GM19023 (cell line): Measurements from ENCODE around the gene NISCH.

Source experiments
- ATAC-seq: cut with Tn5 transposase; IDR thresholded peaks from one replicate; pipeline ENCODE4 v1.9.1; 2021; ENCODE audit warnings: mild to moderate bottlenecking, moderate library complexity; ENCODE audit not compliant: unreplicated experiment

NISCH gene

GRCh38 chr3:52509753-52510328 is 54.4 kb downstream of the NISCH start:
- ATAC-seq: no peak

GRCh38 chr3:52511509-52511908 is 56.1 kb downstream of the NISCH start:
- no peak for ATAC-seq

- ATAC-seq: no peak
Observed at GRCh38 chr3:52512105-52512504, 56.7 kb downstream of the NISCH start.

GRCh38 chr3:52512727-52513126 is 57.3 kb downstream of the NISCH start:
- no peak for ATAC-seq

GRCh38 chr3:52513281-52513680 is 57.9 kb downstream of the NISCH start:
- ATAC-seq: no peak

GRCh38 chr3:52514576-52514975 is 59.2 kb downstream of the NISCH start:
- no peak for ATAC-seq

GRCh38 chr3:52515192-52515591 is 59.8 kb downstream of the NISCH start:
- ATAC-seq: no peak

- no peak for ATAC-seq
Observed at GRCh38 chr3:52516509-52517195, 61.2 kb downstream of the NISCH start.

GRCh38 chr3:52517796-52518722 is 62.7 kb downstream of the NISCH start:
- no peak for ATAC-seq

GRCh38 chr3:52518723-52519444 is 63.5 kb downstream of the NISCH start:
- ATAC-seq: no peak

GRCh38 chr3:52519445-52520140 is 64.2 kb downstream of the NISCH start:
- no peak for ATAC-seq

GRCh38 chr3:52520141-52520667 is 64.8 kb downstream of the NISCH start:
- ATAC-seq: no peak

GRCh38 chr3:52520716-52521487 is 65.5 kb downstream of the NISCH start:
- no peak for ATAC-seq

GRCh38 chr3:52521488-52521824 is 66.1 kb downstream of the NISCH start:
- ATAC-seq: no peak

- no peak for ATAC-seq
Observed at GRCh38 chr3:52521881-52522650, 66.7 kb downstream of the NISCH start.

- ATAC-seq: no peak
Observed at GRCh38 chr3:52522651-52523251, 67.3 kb downstream of the NISCH start.

GRCh38 chr3:52523386-52524257 is 68.2 kb downstream of the NISCH start:
- ATAC-seq: no peak
